Fibroblast of lung (primary cell): Measurements from ENCODE around the gene MPHOSPH10.

Experiments used
- CTCF ChIP-seq, 2 donors: IDR thresholded peaks in 1 of 2; conservative IDR thresholded peaks in 1 of 2; 1 replicate in 1 of 2; 2 replicates in 1 of 2; pipeline ENCODE4 v1.5.1; 2011 to 2012; ENCODE audit warnings: low read length in 2 of 2, control low read depth in 1 of 2, inconsistent platforms in 1 of 2, low read depth in 1 of 2, mild to moderate bottlenecking in 1 of 2
- EZH2 ChIP-seq: IDR thresholded peaks from 2 replicates; pipeline ENCODE4 v1.5.1; 2012; ENCODE audit warnings: low read length, control low read depth, mild to moderate bottlenecking; ENCODE audit errors: missing control alignments

- TF ChIP-seq EZH2: no peak
- no peak for TF ChIP-seq CTCF (conservative IDR thresholded peaks at IDR 0.05 in 1 of 2, IDR thresholded peaks at IDR 0.05 in 1 of 2; ENCODE audit: low read depth in 1 of 2, low read length in 2 of 2)
Measured at GRCh38 chr2:71181316-71181715, 50.9 kb downstream of the MPHOSPH10 start.
